Kidney (tissue), 14 donors: ENCODE data around the gene DCTN4. TPM values are rescaled to one million over a fixed set of nuclear protein-coding genes. Genes with fewer than 3 reads are reported as not detected.

ENCODE experiments used
- DNase-seq, 5 donors: peaks; one replicate each; pipeline ENCODE4 v3.0.0-alpha.2; 2013 to 2020
- FAIRE-seq: peaks from 2 replicates; lab custom pipeline; 2012; peaks lifted over from hg19 to GRCh38; lab: Jason Lieb, UNC
- H3K27ac ChIP-seq, 2 donors: one replicate each; pipeline ENCODE4 v1.7.0; 2013; ENCODE audit warnings: low read depth in 2 of 2, low read length in 2 of 2, inconsistent platforms in 1 of 2
- H3K27me3 ChIP-seq: one replicate; pipeline ENCODE4 v1.7.1; 2013; ENCODE audit warnings: low read length, inconsistent platforms; ENCODE audit not compliant: control insufficient read depth, insufficient read depth
- H3K36me3 ChIP-seq, 3 donors: one replicate each; pipeline versions ENCODE4 v1.7.0 to v1.7.1; 2013; ENCODE audit warnings: low read length in 3 of 3, control low read depth in 1 of 3, inconsistent platforms in 1 of 3; ENCODE audit not compliant: insufficient read depth in 3 of 3, control insufficient read depth in 2 of 3
- H3K4me1 ChIP-seq, 3 donors: one replicate each; pipeline versions ENCODE4 v1.7.0 to v1.7.1; 2013; ENCODE audit warnings: low read length in 3 of 3, inconsistent platforms in 1 of 3, low read depth in 1 of 3; ENCODE audit not compliant: control insufficient read depth in 2 of 3, insufficient read depth in 2 of 3
- H3K4me3 ChIP-seq, 3 donors: one replicate each; pipeline versions ENCODE4 v1.7.0 to v1.8.1; 2013; ENCODE audit warnings: low read length in 3 of 3, control low read depth in 1 of 3, inconsistent platforms in 1 of 3
- H3K9ac ChIP-seq, 3 donors: one replicate each; pipeline versions ENCODE4 v1.7.0 to v1.7.1; 2013; ENCODE audit warnings: low read length in 3 of 3, control low read depth in 1 of 3, inconsistent platforms in 1 of 3
- H3K9me3 ChIP-seq, 3 donors: one replicate each; pipeline versions ENCODE4 v1.7.0 to v1.7.1; 2013; ENCODE audit warnings: low read length in 3 of 3, control low read depth in 1 of 3, inconsistent platforms in 1 of 3; ENCODE audit not compliant: control insufficient read depth in 2 of 3, insufficient read depth in 1 of 3
- CTCF ChIP-seq: IDR thresholded peaks from 3 replicates; pipeline ENCODE4 v1.5.1; 2012; ENCODE audit warnings: mild to moderate bottlenecking, moderate library complexity, borderline replicate concordance; ENCODE audit not compliant: insufficient read depth; ENCODE audit errors: extremely low read depth
- intact Hi-C: fragments of 100-400 bp; cut with DNase I; formaldehyde crosslinking; loops from one replicate; pipeline ENCODE4 v1.11.1; 2022
- polyA plus RNA-seq: library from polyadenylated mRNA; stranded (reverse); fragments of 350-450 nt; fragmentation: Illumina TruSeq; extraction: RNeasy Lipid Tissue Mini Kit (QIAGEN cat#74804); gene quantifications from one replicate; pipeline ENCODE4 v1.2.3, GENCODE V29; 2014; ENCODE audit warnings: low read depth, low replicate concordance; ENCODE audit not compliant: insufficient read depth
- total RNA-seq: library from RNA; stranded (reverse); fragmentation: NEBNext Ultra II Directional; extraction: Animal tissue kit (Norgen Biotek cat#: 25700); gene quantifications from one replicate; pipeline ENCODE4 v1.2.1, GENCODE V29; 2021
- donor health status: control.
- donor health status: control.
- donor health status: control.
- donor health status: control.
- donor health status: control.
- donor health status: DM: yes; HTN: yes; CAD: no.
- donor health status: Normal renal cell carcinoma (clear cell type).

DCTN4 gene
- total and polyA plus RNA-seq, 2 donors from 2014 or later, result 17.5 to 59.1 TPM

- H3K4me3 ChIP-seq, result no peak overlapping the region
- no peak overlapping the region for H3K9ac ChIP-seq
- FAIRE-seq (no peak), DNase-seq (no peak)
- no peaks in the 10 kb centered on the region for H3K36me3 ChIP-seq
- H3K4me1 ChIP-seq, result peaks cover 0 to 6% (median 5%) of the 10 kb centered on the region in 3 donors
- no peak for TF ChIP-seq CTCF
- intact Hi-C loops, result no loop called here
- H3K27me3 ChIP-seq, result no peaks in the 10 kb centered on the region
- H3K9me3 ChIP-seq, result no peaks in the 10 kb centered on the region
- no peak overlapping the region for H3K27ac ChIP-seq
Observed at GRCh38 chr5:150661821-150662596, 96.8 kb downstream of the DCTN4 start.

GRCh38 chr5:150661086-150661485, 97.7 kb downstream of the DCTN4 start, which contains the start of gene MYOZ3:
TSS of gene MYOZ3 (plus strand) at chr5:150661251. CDS start at chr5:150662942, 1,691 bp downstream.
- H3K27me3 ChIP-seq, result no peaks in the 10 kb centered on the region
- H3K9ac ChIP-seq, result no peak within 1 kb of the TSS
- no peaks in the 10 kb centered on the region for H3K36me3 ChIP-seq
- no peaks in the 10 kb centered on the region for H3K9me3 ChIP-seq
- no peak for TF ChIP-seq CTCF
- peaks cover 0 to 9% (median 5%) of the 10 kb centered on the region in 3 donors for H3K4me1 ChIP-seq
- FAIRE-seq, result no peak
- intact Hi-C loops, result no loop called here
- H3K27ac ChIP-seq, result no peak within 1 kb of the TSS
- H3K4me3 ChIP-seq, result no peak within 1 kb of the TSS
- peak in 1 of 5 donors; percentile 38 for DNase-seq

GRCh38 chr5:150660108-150660831, 98.5 kb downstream of the DCTN4 start:
- Histone ChIP-seq H3K27me3 (no peaks in the 10 kb centered on the region), H3K27ac (no peak overlapping the region), H3K9ac (no peak overlapping the region), H3K36me3 (no peaks in the 10 kb centered on the region), H3K9me3 (no peaks in the 10 kb centered on the region), H3K4me3 (no peak overlapping the region), H3K4me1 (peaks cover 0 to 9% (median 5%) of the 10 kb centered on the region in 3 donors)
- intact Hi-C loops, result no loop called here
- DNase-seq, result peak in 2 of 5 donors; percentile 18 to 61
- no peak for FAIRE-seq
- TF ChIP-seq CTCF, result no peak
